GM12878 (cell line): Measurements from ENCODE around the gene GRAMD1B. TPM values are rescaled to one million over a fixed set of nuclear protein-coding genes. Genes with fewer than 3 reads are reported as not detected.

ENCODE experiments used
- ATAC-seq: fragments of 200-7000 bp; cut with Tn5 transposase; 3 replicates; pipeline ENCODE4 v1.9.1; 2020; ENCODE audit warnings: mild to moderate bottlenecking, moderate library complexity
- BruUV-seq: library from RNA; stranded (reverse); fragments of 400-500 nt; replicated peaks from 2 replicates; lab custom pipeline; 2021; lab: Mats Ljungman, UMichigan
- CTCF ChIA-PET: fragments of 300-600 bp; sonication (Branson Sonifier 250); formaldehyde crosslinking; extraction: SDS; loops from one replicate; lab custom pipeline; 2021; ENCODE audit warnings: inconsistent platforms; lab: Yijun Ruan, JAX
- POLR2A ChIA-PET: fragments of 350-600 bp; formaldehyde crosslinking; extraction: SDS; loops from one replicate; lab custom pipeline; 2021; ENCODE audit warnings: inconsistent platforms; lab: Charles Lee
- RAD21 ChIA-PET: fragments of 300-600 bp; sonication (Branson Sonifier 250); formaldehyde crosslinking; loops from one replicate; lab custom pipeline; 2023; ENCODE audit warnings: antibody characterized with exemption; ENCODE audit not compliant: unreplicated experiment; lab: Charles Lee
- SMC1A ChIA-PET: fragments of 300-600 bp; sonication (Branson Sonifier 250); formaldehyde crosslinking; loops from one replicate; lab custom pipeline; 2023; ENCODE audit not compliant: unreplicated experiment, uncharacterized antibody; lab: Charles Lee
- DNase-seq: peaks from one replicate; pipeline ENCODE4 v3.0.0-alpha.2; 2011; ENCODE audit warnings: low read depth, low spot score
- FAIRE-seq: peaks from 3 replicates; lab custom pipeline; 2011; peaks lifted over from hg19 to GRCh38; lab: Jason Lieb, UNC
- H2AFZ ChIP-seq: 2 replicates; pipeline ENCODE4 v1.6.0; 2011; ENCODE audit warnings: low read depth, low read length, control low read depth; ENCODE audit not compliant: control insufficient read depth
- H3K27ac ChIP-seq: 2 replicates; pipeline ENCODE4 v1.5.1; 2011; ENCODE audit warnings: control low read depth; ENCODE audit not compliant: control insufficient read depth, insufficient read depth
- H3K27me3 ChIP-seq, 2 experiments: replicated peaks in 1 of 2; 2 replicates each; pipeline versions ENCODE4 v1.6.0 to v1.6.1; 2011; ENCODE audit warnings: low read length in 1 of 2; ENCODE audit not compliant: control insufficient read depth in 2 of 2, insufficient read depth in 2 of 2
- H3K36me3 ChIP-seq, 2 experiments: 2 replicates each; pipeline ENCODE4 v1.5.1; 2011; ENCODE audit warnings: low read length in 1 of 2; ENCODE audit not compliant: control insufficient read depth in 2 of 2, insufficient read depth in 2 of 2
- H3K4me1 ChIP-seq: 2 replicates; pipeline ENCODE4 v1.6.1; 2011; ENCODE audit warnings: mild to moderate bottlenecking, low read length, moderate library complexity, mixed read lengths; ENCODE audit not compliant: control insufficient read depth, insufficient read depth
- H3K4me2 ChIP-seq: 2 replicates; pipeline ENCODE4 v1.6.0; 2011; ENCODE audit warnings: control low read depth; ENCODE audit not compliant: control insufficient read depth, insufficient read depth
- H3K4me3 ChIP-seq: fragments of 200-600 bp; sonication (generic); 2 replicates; pipeline ENCODE4 v1.5.1; 2016
- H3K79me2 ChIP-seq: 2 replicates; pipeline ENCODE4 v1.6.0; 2011; ENCODE audit warnings: low read length; ENCODE audit not compliant: control insufficient read depth, insufficient read depth
- H3K9ac ChIP-seq: 2 replicates; pipeline ENCODE4 v1.8.0; 2011; ENCODE audit warnings: low read length, control low read depth, mixed read lengths; ENCODE audit not compliant: control insufficient read depth, insufficient read depth
- H3K9me3 ChIP-seq: replicated peaks from 3 replicates; pipeline ENCODE4 v1.5.1; 2011; ENCODE audit warnings: mild to moderate bottlenecking, low read length; ENCODE audit not compliant: control insufficient read depth, insufficient read depth
- H4K20me1 ChIP-seq: 2 replicates; pipeline ENCODE4 v1.6.0; 2011; ENCODE audit not compliant: control insufficient read depth, insufficient read depth
- CBX3 ChIP-seq: fragments of 200-600 bp; sonication (generic); IDR thresholded peaks from 2 replicates; pipeline ENCODE4 v1.6.1; 2016; ENCODE audit warnings: low read depth, borderline replicate concordance
- CEBPB ChIP-seq, 2 experiments: fragments of 150-350 bp in 1 of 2; IDR thresholded peaks; 2 replicates each; pipeline ENCODE4 v1.6.1; 2012 to 2014; ENCODE audit warnings: low read depth in 2 of 2, low read length in 2 of 2, borderline replicate concordance in 1 of 2, inconsistent platforms in 1 of 2
- DPF2 ChIP-seq: fragments of 450-650 bp; IDR thresholded peaks from 2 replicates; pipeline ENCODE4 v1.6.1; 2017; ENCODE audit warnings: mild to moderate bottlenecking
- FOS ChIP-seq: IDR thresholded peaks from 3 replicates; pipeline ENCODE4 v1.6.1; 2011; ENCODE audit warnings: borderline replicate concordance; ENCODE audit not compliant: insufficient read length; ENCODE audit errors: extremely low read depth
- MEF2A ChIP-seq: IDR thresholded peaks from 2 replicates; pipeline ENCODE4 v1.6.1; 2011; ENCODE audit warnings: low read depth, mild to moderate bottlenecking, low read length, moderate library complexity; ENCODE audit not compliant: insufficient read depth
- MXI1 ChIP-seq: fragments of 150-350 bp; IDR thresholded peaks from 2 replicates; pipeline ENCODE4 v1.6.1; 2011; ENCODE audit warnings: low read depth, mild to moderate bottlenecking, inconsistent platforms, low read length, improper control_type of control experiment
- NFXL1 ChIP-seq: fragments of 450-650 bp; IDR thresholded peaks from 2 replicates; pipeline ENCODE4 v1.6.1; 2017; ENCODE audit warnings: antibody characterized with exemption, mild to moderate bottlenecking, borderline replicate concordance
- NR2F1 ChIP-seq: fragments of 450-650 bp; conservative IDR thresholded peaks from 2 replicates; pipeline ENCODE4 v1.6.1; 2017; ENCODE audit warnings: mild to moderate bottlenecking
- PAX8 ChIP-seq: fragments of 450-650 bp; IDR thresholded peaks from 2 replicates; pipeline ENCODE4 v1.6.1; 2017; ENCODE audit warnings: mild to moderate bottlenecking, moderate library complexity
- PML ChIP-seq: IDR thresholded peaks from 2 replicates; pipeline ENCODE4 v1.6.1; 2012; ENCODE audit warnings: low read length, inconsistent platforms
- RAD51 ChIP-seq: fragments of 450-650 bp; IDR thresholded peaks from 2 replicates; pipeline ENCODE4 v1.6.1; 2016; ENCODE audit warnings: moderate library complexity, mild to moderate bottlenecking, inconsistent platforms
- RELA ChIP-seq: fragments of 450-650 bp; IDR thresholded peaks from 2 replicates; pipeline ENCODE4 v1.8.0; 2014; ENCODE audit warnings: borderline replicate concordance; ENCODE audit not compliant: partially characterized antibody
- RUNX3 ChIP-seq: IDR thresholded peaks from 2 replicates; pipeline ENCODE4 v1.6.1; 2012; ENCODE audit warnings: low read length, inconsistent platforms
- SPI1 ChIP-seq: IDR thresholded peaks from 2 replicates; pipeline ENCODE4 v1.6.1; 2011; ENCODE audit warnings: low read depth, mild to moderate bottlenecking, low read length, moderate library complexity, borderline replicate concordance; ENCODE audit not compliant: insufficient read depth
- SREBF2 ChIP-seq: IDR thresholded peaks from 2 replicates; pipeline ENCODE4 v1.6.1; 2012; ENCODE audit warnings: mild to moderate bottlenecking, low read length
- TARDBP ChIP-seq: IDR thresholded peaks from 2 replicates; pipeline ENCODE4 v1.6.1; 2016; ENCODE audit warnings: borderline replicate concordance
- TBL1XR1 ChIP-seq: IDR thresholded peaks from 2 replicates; pipeline ENCODE4 v1.6.1; 2012; ENCODE audit warnings: low read depth, low read length, improper control_type of control experiment
- ZBED1 ChIP-seq: IDR thresholded peaks from 2 replicates; pipeline ENCODE4 v1.6.1; 2016; ENCODE audit warnings: borderline replicate concordance
- WGBS: methylation state at CpG from one replicate; pipeline ENCODE4 v1.1.6; 2016; ENCODE audit warnings: low lambda C conversion rate; ENCODE audit not compliant: insufficient replicate concordance, insufficient coverage; ENCODE audit errors: missing lambda C conversion rate; 5-methylcytosine and 5-hydroxymethylcytosine counted together
- in situ Hi-C: fragments of 300-500 bp; cut with MboI; formaldehyde crosslinking; loops from 9 replicates; pipeline ENCODE4 v1.14.3; 2018; ENCODE audit warnings: mixed read lengths
- intact Hi-C: fragments of 100-400 bp; cut with micrococcal nuclease; formaldehyde crosslinking; loops from one replicate; pipeline ENCODE4 v1.14.2; 2022; ENCODE audit not compliant: unreplicated experiment
- polyA plus RNA-seq, 11 experiments: library from polyadenylated mRNA; depleted of rRNA in 4 of 11; unstranded in 6 of 11; stranded (reverse) in 5 of 11; fragments of >200 nt; fragmentation: Nextera tagmentation in 4 of 11; fragmentation: Illumina TruSeq in 1 of 11; extraction: Ambion mirVana in 4 of 11; extraction: Trizol in 1 of 11; gene quantifications; 1 replicate in 1 of 11; 2 replicates in 10 of 11; pipeline versions ENCODE4 v1.2.1 to v1.2.3, GENCODE V29; 2011 to 2016; ENCODE audit warnings: inconsistent platforms in 2 of 11, missing spikeins in 2 of 11, low read depth in 1 of 11
- total RNA-seq, 4 experiments: library from RNA; depleted of rRNA in 3 of 4; stranded (reverse); fragments of >200 nt in 3 of 4; fragmentation: Illumina TruSeq in 1 of 4; extraction: Trizol in 1 of 4; gene quantifications; 2 replicates each; pipeline versions ENCODE4 v1.2.1 to v1.2.3, GENCODE V29; 2013 to 2021
- TF ChIP-seq, protein P1 (sequence below): fragments of 150-350 bp; IDR thresholded peaks from 2 replicates; pipeline ENCODE4 v1.6.1; 2014; ENCODE audit warnings: mild to moderate bottlenecking, low read depth, low read length
- TF ChIP-seq, protein P2 (sequence below): IDR thresholded peaks from 2 replicates; pipeline ENCODE4 v1.6.1; 2012; ENCODE audit warnings: low read length, inconsistent platforms

Gene GRAMD1B
- total and polyA plus RNA-seq, 10 of the 15 experiments (the other 5 are each of a cell fraction or from before 2014, with no cell fraction given), result 1.9 to 49.1 (median 26.9) TPM

DNA sequence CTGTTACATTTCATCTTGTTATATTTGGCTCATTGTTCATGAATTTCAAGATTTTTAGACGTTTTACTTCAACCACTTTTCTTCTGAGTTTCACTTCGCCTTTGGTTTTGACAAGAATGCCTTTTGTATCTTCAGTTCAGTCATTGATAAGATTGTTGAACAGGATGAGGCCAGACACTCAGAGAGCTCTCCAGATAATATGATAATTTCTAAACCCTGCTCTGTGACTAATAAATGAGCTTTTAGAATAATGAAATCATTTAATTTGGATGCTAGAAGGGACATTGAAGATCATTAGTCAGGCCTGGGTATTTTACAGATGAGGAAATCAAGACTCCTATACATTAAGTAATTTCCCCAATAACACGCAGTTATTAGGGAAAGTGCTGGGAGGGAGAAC lies 37.2 kb upstream of the GRAMD1B start:
- ChIA-PET RAD21 (interaction anchor here (0.9 to 3.6 kb wide), 7 partner anchors 10 to 86 kb away, joined by 3 to 32 read pairs (median 4); no protein-coding TSS in a partner anchor), CTCF (interaction anchor here (1.4 to 6.4 kb wide), 4 partner anchors 8 to 24 kb away, joined by 3 to 58 read pairs (median 4); no protein-coding TSS in a partner anchor), POLR2A (interaction anchor here (0.9 to 1.8 kb wide), 4 partner anchors 11 to 15 kb away, joined by 3 to 6 read pairs (median 4); no protein-coding TSS in a partner anchor), SMC1A (interaction anchor here (0.8 to 15.3 kb wide), 8 partner anchors 10 to 290 kb away, joined by 3 to 157 read pairs (median 4); no protein-coding TSS in a partner anchor)
- in situ Hi-C loops, result no loop called here
- Histone ChIP-seq H3K4me3 (0 out of 2 replicates have a peak overlapping the region, but pooled peaks have one; percentile 4), H3K9ac (no peak overlapping the region), H3K79me2 (peaks cover 4% of the 10 kb centered on the region; the same call in 1 of the 2 replicates), H3K27me3 (no peaks in the 10 kb centered on the region), H3K9me3 (no peaks in the 10 kb centered on the region; the same call in 2 of the 3 replicates), H3K4me1 (peaks cover 34% of the 10 kb centered on the region), H3K4me2 (peak overlapping the region; percentile 47), H2AFZ (no peak overlapping the region), H3K27ac (peak overlapping the region; percentile 7), H4K20me1 (no peaks in the 10 kb centered on the region), H3K36me3 (no peaks in the 10 kb centered on the region)
- FAIRE-seq (peak; percentile 52), DNase-seq (no peak), ATAC-seq (peak; percentile 85)
- BruUV-seq, result no TSS peak
- 19% methylated on average over 3 of the region's 3 CpGs for WGBS
- intact Hi-C loops, result no loop called here
- peak; percentile 16; the same call in 1 of the 2 replicates for TF ChIP-seq MEF2A
- TF ChIP-seq PML, result 0 out of 2 replicates have a peak, but pooled peaks have one; percentile 47
- TF ChIP-seq NR2F1, result no peak
- no peak for TF ChIP-seq PAX8
- TF ChIP-seq ZBED1, result no peak
- TF ChIP-seq RUNX3, result peak; percentile 58; the same call in 1 of the 2 replicates
- no peak for TF ChIP-seq TBL1XR1
- no peak for TF ChIP-seq SREBF2
- TF ChIP-seq FOS, result no peak
- no peak for TF ChIP-seq RAD51
- no peak for TF ChIP-seq RELA
- TF ChIP-seq MXI1, result no peak
- TF ChIP-seq TARDBP, result no peak
- TF ChIP-seq, protein P1, sequence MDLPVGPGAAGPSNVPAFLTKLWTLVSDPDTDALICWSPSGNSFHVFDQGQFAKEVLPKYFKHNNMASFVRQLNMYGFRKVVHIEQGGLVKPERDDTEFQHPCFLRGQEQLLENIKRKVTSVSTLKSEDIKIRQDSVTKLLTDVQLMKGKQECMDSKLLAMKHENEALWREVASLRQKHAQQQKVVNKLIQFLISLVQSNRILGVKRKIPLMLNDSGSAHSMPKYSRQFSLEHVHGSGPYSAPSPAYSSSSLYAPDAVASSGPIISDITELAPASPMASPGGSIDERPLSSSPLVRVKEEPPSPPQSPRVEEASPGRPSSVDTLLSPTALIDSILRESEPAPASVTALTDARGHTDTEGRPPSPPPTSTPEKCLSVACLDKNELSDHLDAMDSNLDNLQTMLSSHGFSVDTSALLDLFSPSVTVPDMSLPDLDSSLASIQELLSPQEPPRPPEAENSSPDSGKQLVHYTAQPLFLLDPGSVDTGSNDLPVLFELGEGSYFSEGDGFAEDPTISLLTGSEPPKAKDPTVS, result no peak
- TF ChIP-seq, protein P2, sequence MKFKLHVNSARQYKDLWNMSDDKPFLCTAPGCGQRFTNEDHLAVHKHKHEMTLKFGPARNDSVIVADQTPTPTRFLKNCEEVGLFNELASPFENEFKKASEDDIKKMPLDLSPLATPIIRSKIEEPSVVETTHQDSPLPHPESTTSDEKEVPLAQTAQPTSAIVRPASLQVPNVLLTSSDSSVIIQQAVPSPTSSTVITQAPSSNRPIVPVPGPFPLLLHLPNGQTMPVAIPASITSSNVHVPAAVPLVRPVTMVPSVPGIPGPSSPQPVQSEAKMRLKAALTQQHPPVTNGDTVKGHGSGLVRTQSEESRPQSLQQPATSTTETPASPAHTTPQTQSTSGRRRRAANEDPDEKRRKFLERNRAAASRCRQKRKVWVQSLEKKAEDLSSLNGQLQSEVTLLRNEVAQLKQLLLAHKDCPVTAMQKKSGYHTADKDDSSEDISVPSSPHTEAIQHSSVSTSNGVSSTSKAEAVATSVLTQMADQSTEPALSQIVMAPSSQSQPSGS, result peak; percentile 50; the same call in 1 of the 2 replicates
- no peak for TF ChIP-seq NFXL1
- TF ChIP-seq DPF2, result no peak
- TF ChIP-seq CBX3, result no peak
- peak; percentile 58 for TF ChIP-seq SPI1
- TF ChIP-seq CEBPB (IDR thresholded peaks at IDR 0.05; ENCODE audit: borderline replicate concordance in 1 of 2, low read depth in 2 of 2, low read length in 2 of 2), result peak in 1 of 2 experiments; percentile 43; a peak in 1 of 4 replicates
